H1 (cell line): ENCODE data around the gene MOV10L1. TPM values are rescaled to one million over a fixed set of nuclear protein-coding genes. Genes with fewer than 3 reads are reported as not detected.

Source experiments
- CTCF ChIA-PET: fragments of 300-600 bp; sonication (Branson Sonifier 250); formaldehyde crosslinking; loops from one replicate; lab custom pipeline; 2021; ENCODE audit not compliant: partially characterized antibody; lab: Charles Lee
- POLR2A ChIA-PET: fragments of 300-600 bp; sonication (Branson Sonifier 250); formaldehyde crosslinking; loops from one replicate; lab custom pipeline; 2021; ENCODE audit warnings: inconsistent platforms; ENCODE audit not compliant: partially characterized antibody; lab: Charles Lee
- DNase-seq, 2 experiments: peaks; one replicate each; pipeline versions ENCODE4 v3.0.0 to v3.0.0-alpha.2; 2010 to 2022; ENCODE audit warnings: low spot score in 2 of 2, low read depth in 1 of 2, mixed read lengths in 1 of 2
- FAIRE-seq: peaks from 2 replicates; lab custom pipeline; 2011; peaks lifted over from hg19 to GRCh38; lab: Jason Lieb, UNC
- H2AFZ ChIP-seq: 2 replicates; pipeline ENCODE4 v1.8.1; 2012; ENCODE audit warnings: low read length, inconsistent platforms
- H2AK5ac ChIP-seq: 2 replicates; pipeline ENCODE4 v1.6.1; 2013; ENCODE audit warnings: low read depth, low read length
- H2BK120ac ChIP-seq: replicated peaks from 2 replicates; pipeline ENCODE3; 2013; ENCODE audit warnings: low read depth, low read length, inconsistent platforms
- H2BK12ac ChIP-seq: 2 replicates; pipeline ENCODE4 v1.6.1; 2013; ENCODE audit warnings: low read depth, low read length
- H2BK15ac ChIP-seq: 2 replicates; pipeline ENCODE4 v1.6.1; 2013; ENCODE audit warnings: low read length
- H2BK20ac ChIP-seq: 2 replicates; pipeline ENCODE4 v1.6.1; 2013; ENCODE audit warnings: low read length
- H2BK5ac ChIP-seq: 2 replicates; pipeline ENCODE4 v1.6.1; 2013; ENCODE audit warnings: low read depth, low read length
- H3K14ac ChIP-seq: 2 replicates; pipeline ENCODE4 v1.6.1; 2013; ENCODE audit warnings: inconsistent platforms; ENCODE audit not compliant: insufficient read length
- H3K18ac ChIP-seq: 2 replicates; pipeline ENCODE4 v1.6.1; 2013; ENCODE audit warnings: low read length; ENCODE audit errors: extremely low read depth
- H3K23ac ChIP-seq: 2 replicates; pipeline ENCODE4 v1.6.1; 2013; ENCODE audit warnings: inconsistent platforms; ENCODE audit not compliant: insufficient read length
- H3K23me2 ChIP-seq: 2 replicates; pipeline ENCODE4 v1.6.1; 2013; ENCODE audit warnings: low read depth, low read length
- H3K27ac ChIP-seq: 2 replicates; pipeline ENCODE4 v1.6.1; 2011; ENCODE audit warnings: low read depth, low read length, inconsistent platforms
- H3K27me3 ChIP-seq, 4 experiments: replicated peaks in 1 of 4; 1 replicate in 1 of 4; 2 replicates in 3 of 4; pipeline versions ENCODE4 v1.6.1 to v1.8.1; 2011 to 2013; ENCODE audit warnings: low read length in 3 of 4, mild to moderate bottlenecking in 3 of 4, inconsistent platforms in 2 of 4, mixed read lengths in 2 of 4, moderate library complexity in 1 of 4; ENCODE audit not compliant: control insufficient read depth in 3 of 4, insufficient read depth in 3 of 4; ENCODE audit errors: extremely low read depth in 1 of 4
- H3K36me3 ChIP-seq, 4 experiments: 2 replicates each; pipeline versions ENCODE4 v1.6.1 to v1.8.1; 2011 to 2013; ENCODE audit warnings: mild to moderate bottlenecking in 4 of 4, low read length in 3 of 4, moderate library complexity in 2 of 4, control low read depth in 1 of 4, inconsistent platforms in 1 of 4; ENCODE audit not compliant: insufficient read depth in 4 of 4, control insufficient read depth in 2 of 4
- H3K4ac ChIP-seq: replicated peaks from 2 replicates; pipeline ENCODE3; 2013; ENCODE audit warnings: low read length, low read depth, mixed read lengths, inconsistent platforms; ENCODE audit not compliant: insufficient read length
- H3K4me1 ChIP-seq, 4 experiments: replicated peaks in 1 of 4; 1 replicate in 1 of 4; 2 replicates in 3 of 4; pipeline versions ENCODE4 v1.6.1 to v1.8.1; 2011 to 2013; ENCODE audit warnings: low read length in 3 of 4, inconsistent platforms in 2 of 4, mixed read lengths in 1 of 4; ENCODE audit not compliant: insufficient read depth in 4 of 4, control insufficient read depth in 3 of 4
- H3K4me2 ChIP-seq, 2 experiments: 2 replicates each; pipeline versions ENCODE4 v1.6.1 to v1.8.1; 2011 to 2013; ENCODE audit warnings: low read depth in 2 of 2, low read length in 2 of 2, control low read depth in 1 of 2, inconsistent platforms in 1 of 2, mild to moderate bottlenecking in 1 of 2; ENCODE audit not compliant: insufficient read depth in 1 of 2
- H3K4me3 ChIP-seq, 4 experiments: fragments of 200-600, 300-600 bp in 1 of 4; sonication (generic), shearing (Covaris generic), sonication (Bioruptor Twin) in 1 of 4; 2 replicates each; pipeline versions ENCODE4 v1.5.1 to v1.8.1; 2011 to 2016; ENCODE audit warnings: low read length in 4 of 4, low read depth in 3 of 4, control low read depth in 2 of 4, inconsistent platforms in 2 of 4, mild to moderate bottlenecking in 2 of 4, mixed read lengths in 1 of 4, moderate library complexity in 1 of 4; ENCODE audit not compliant: insufficient read depth in 2 of 4; ENCODE audit errors: extremely low read depth in 1 of 4
- H3K56ac ChIP-seq: replicated peaks from 2 replicates; pipeline ENCODE3; 2013; ENCODE audit warnings: low read depth, mild to moderate bottlenecking, mixed read lengths, low read length, inconsistent platforms; ENCODE audit not compliant: insufficient read length
- H3K79me1 ChIP-seq: 2 replicates; pipeline ENCODE4 v1.6.1; 2013; ENCODE audit warnings: low read depth, low read length, control low read depth
- H3K79me2 ChIP-seq, 2 experiments: 2 replicates each; pipeline versions ENCODE4 v1.6.1 to v1.8.1; 2012 to 2013; ENCODE audit warnings: low read length in 2 of 2, mild to moderate bottlenecking in 2 of 2, inconsistent platforms in 1 of 2; ENCODE audit not compliant: insufficient read depth in 2 of 2, control insufficient read depth in 1 of 2
- H3K9ac ChIP-seq, 4 experiments: replicated peaks in 1 of 4; 1 replicate in 1 of 4; 2 replicates in 3 of 4; pipeline versions ENCODE4 v1.6.1 to v1.8.1; 2011 to 2013; ENCODE audit warnings: low read depth in 3 of 4, low read length in 3 of 4, control low read depth in 2 of 4, mild to moderate bottlenecking in 2 of 4, moderate library complexity in 2 of 4, inconsistent platforms in 1 of 4; ENCODE audit errors: extremely low read depth in 1 of 4
- H3K9me3 ChIP-seq, 2 experiments: 2 replicates each; pipeline versions ENCODE4 v1.6.1 to v1.8.1; 2012 to 2013; ENCODE audit warnings: mild to moderate bottlenecking in 2 of 2, moderate library complexity in 2 of 2, control low read depth in 1 of 2, inconsistent platforms in 1 of 2, low read depth in 1 of 2, low read length in 1 of 2, mixed read lengths in 1 of 2; ENCODE audit not compliant: insufficient read depth in 2 of 2
- H4K20me1 ChIP-seq, 2 experiments: replicated peaks in 1 of 2; 2 replicates each; pipeline versions ENCODE3 to v1.8.1; 2011 to 2013; ENCODE audit warnings: inconsistent platforms in 2 of 2, low read length in 2 of 2, mild to moderate bottlenecking in 1 of 2; ENCODE audit not compliant: insufficient read depth in 2 of 2, control insufficient read depth in 1 of 2
- H4K5ac ChIP-seq: 2 replicates; pipeline ENCODE4 v1.6.1; 2013; ENCODE audit warnings: low read length, low read depth, mixed read lengths, inconsistent platforms; ENCODE audit not compliant: insufficient read length
- H4K8ac ChIP-seq: 2 replicates; pipeline ENCODE4 v1.8.0; 2013; ENCODE audit warnings: mild to moderate bottlenecking, moderate library complexity, low read length, inconsistent platforms; ENCODE audit not compliant: insufficient read depth; ENCODE audit errors: extremely low read depth
- H4K91ac ChIP-seq: replicated peaks from 2 replicates; pipeline ENCODE3; 2013; ENCODE audit warnings: low read length, mixed read lengths, inconsistent platforms; ENCODE audit not compliant: insufficient read length
- CBX5 ChIP-seq: fragments of 300-800, 300-1000 bp; sonication (generic); IDR thresholded peaks from 2 replicates; pipeline ENCODE4 v1.7.1; 2016; ENCODE audit warnings: antibody characterized with exemption, low read length, low read depth
- GABPA ChIP-seq: IDR thresholded peaks from 2 replicates; pipeline ENCODE4 v1.6.1; 2011; ENCODE audit warnings: mild to moderate bottlenecking, low read length, moderate library complexity, borderline replicate concordance; ENCODE audit not compliant: insufficient read depth
- HDAC6 ChIP-seq: IDR thresholded peaks from one replicate; pipeline ENCODE4 v1.7.1; 2012; ENCODE audit warnings: low read depth, mild to moderate bottlenecking, inconsistent platforms, low read length, moderate library complexity
- MAX ChIP-seq: IDR thresholded peaks from 2 replicates; pipeline ENCODE4 v1.6.1; 2012; ENCODE audit warnings: inconsistent platforms
- SP2 ChIP-seq: IDR thresholded peaks from 2 replicates; pipeline ENCODE4 v1.6.1; 2012; ENCODE audit warnings: mild to moderate bottlenecking, low read length, inconsistent platforms
- USF2 ChIP-seq: IDR thresholded peaks from 2 replicates; pipeline ENCODE4 v1.6.1; 2011; ENCODE audit warnings: low read length, improper control_type of control experiment
- WGBS, 2 experiments: shearing (Covaris generic) in 1 of 2; methylation state at CpG; one replicate each; pipeline versions ENCODE4 v1.1.6 to v1.1.7; 2013 to 2015; ENCODE audit warnings: low lambda C conversion rate in 2 of 2, mixed read lengths in 2 of 2, inconsistent platforms in 1 of 2, low coverage in 1 of 2, missing lambda C conversion rate in 1 of 2; ENCODE audit not compliant: insufficient replicate concordance in 2 of 2, insufficient coverage in 1 of 2, insufficient read length in 1 of 2; ENCODE audit errors: extremely low coverage in 1 of 2, missing lambda C conversion rate in 1 of 2; 5-methylcytosine and 5-hydroxymethylcytosine counted together
- polyA plus RNA-seq, 7 experiments: library from polyadenylated mRNA; depleted of rRNA in 3 of 7; stranded (reverse) in 5 of 7; unstranded in 2 of 7; fragments of >200 nt in 5 of 7; fragments of 200-250 nt in 2 of 7; gene quantifications; 1 replicate in 5 of 7; 2 replicates in 1 of 7; 4 replicates in 1 of 7; pipeline versions ENCODE4 v1.2.1 to v1.2.3, GENCODE V29; 2011 to 2013; ENCODE audit warnings: missing spikeins in 2 of 7, mixed read lengths in 2 of 7
- total RNA-seq: library from RNA; stranded (reverse); fragmentation: NEBNext Ultra II Directional; extraction: Animal tissue kit (Norgen Biotek cat#: 25700); gene quantifications from 2 replicates; pipeline ENCODE4 v1.2.1, GENCODE V29; 2021

MOV10L1 gene
- total and polyA plus RNA-seq, 2 of the 8 experiments (the other 6 are each of a cell fraction or from before 2014, with no cell fraction given): 0.32 TPM; not detected in 1

DNA sequence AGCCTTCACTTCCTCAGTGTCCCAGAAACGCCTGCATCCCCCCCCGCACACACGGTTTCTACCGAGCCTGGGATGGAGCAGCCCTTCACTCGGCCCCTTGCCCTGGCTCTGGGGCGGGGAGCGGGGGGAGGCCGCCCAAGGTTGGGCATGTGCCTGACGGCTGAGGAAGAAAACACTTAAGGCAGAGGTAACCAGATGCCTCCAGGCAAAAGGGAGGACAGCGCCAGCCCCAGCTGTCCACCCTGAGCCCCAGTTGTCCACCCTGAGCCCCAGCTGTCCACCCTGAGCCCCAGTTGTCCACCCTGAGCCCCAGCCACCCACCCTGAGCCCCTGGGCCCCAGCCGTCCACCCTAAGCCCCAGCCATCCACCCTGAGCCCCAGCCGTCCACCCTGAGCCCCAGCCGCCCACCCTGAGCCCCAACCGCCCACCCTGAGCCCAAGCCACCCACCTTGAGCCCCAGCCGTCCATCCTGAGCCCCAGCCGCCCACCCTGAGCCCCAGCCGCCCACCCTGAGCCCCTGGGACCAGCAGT lies 27.9 kb upstream of the MOV10L1 start:
- POLR2A ChIA-PET: no interaction called here
- Histone ChIP-seq H3K56ac (no peak overlapping the region), H3K4ac (no peak overlapping the region), H4K8ac (peak overlapping the region; percentile 22; the same call in 1 of the 2 replicates), H3K14ac (no peak overlapping the region), H2AK5ac (no peak overlapping the region), H3K18ac (no peak overlapping the region), H3K9ac (no peak overlapping the region), H3K4me1 (peaks cover 0 to 11% (median 2%) of the 10 kb centered on the region in 4 experiments; a peak in 4 of 7 replicates), H3K23me2 (peaks cover 15% of the 10 kb centered on the region; the same call in 1 of the 2 replicates), H2BK5ac (no peak overlapping the region), H4K91ac (no peak overlapping the region), H2BK120ac (no peak overlapping the region), H3K27me3 (peaks cover 8 to 20% (median 11%) of the 10 kb centered on the region in 4 experiments), H3K79me1 (no peaks in the 10 kb centered on the region), H2BK12ac (no peak overlapping the region), H3K9me3 (no peaks in the 10 kb centered on the region), H4K20me1 (no peaks in the 10 kb centered on the region), H3K36me3 (no peaks in the 10 kb centered on the region), H2BK15ac (no peak overlapping the region), H4K5ac (no peak overlapping the region), H3K27ac (no peak overlapping the region), H3K79me2 (no peaks in the 10 kb centered on the region), H2AFZ (no peak overlapping the region), H3K23ac (no peak overlapping the region), H3K4me3 (no peak overlapping the region), H3K4me2 (no peak overlapping the region), H2BK20ac (no peak overlapping the region)
- 72% methylated on average over 9 of the region's 17 CpGs; no CpG with 5 or more reads in 1 of the 2 experiments for WGBS, 2 experiments
- CTCF ChIA-PET: interaction anchor here (1.1 kb wide), 1 partner anchor 16 kb away, joined by 3 read pairs; no protein-coding TSS in a partner anchor
- FAIRE-seq (no peak), DNase-seq (no peak)
- TF ChIP-seq SP2 (no peak), HDAC6 (no peak), MAX (no peak), USF2 (no peak), GABPA (no peak), CBX5 (no peak)
